ENCODE measurements around the gene OAT. TPM values are rescaled to one million over a fixed set of nuclear protein-coding genes. Genes with fewer than 3 reads are reported as not detected.

Gene OAT
- 10 to 100 TPM in 4 of 6 experiments, 1 to 10 TPM in 2; 5.2 to 43.8 (median 20.1) TPM for total RNA-seq
- long read RNA-seq, transcript OAT-201 (10 exons, 2,048 nt) = major isoform, 23 of 26 reads
- long read RNA-seq, partial matches to known transcripts = 2 of 26 reads
- long read RNA-seq, other reads (novel, unspliced or antisense) = 1 of 26 reads

GRCh38 chr10:124418726-124419501 lies at the start of gene OAT:
OAT (minus strand) TSS chr10:124418923; CDS start chr10:124412171, 6,752 bp downstream.
- Histone ChIP-seq H3K27ac (peak within 1 kb of the TSS; percentile 50 to 87 (median 78)), H3K4me3 (peak within 1 kb of the TSS; percentile 57 to 94 (median 61)), H3K9me3 (no peaks in the 10 kb centered on the region), H3K4me1 (peaks cover 0 to 31% (median 3%) of the 10 kb centered on the region in 4 donors), H3K27me3 (no peaks in the 10 kb centered on the region), H3K36me3 (no peaks in the 10 kb centered on the region)
- WGBS (ENCODE audit: insufficient coverage, low coverage, low lambda C conversion rate, missing lambda C conversion rate) = 16% methylated on average over 10 of the region's 70 CpGs
- peak; percentile 96 to 98 (median 97) for DNase-seq
- TF ChIP-seq, protein P1, sequence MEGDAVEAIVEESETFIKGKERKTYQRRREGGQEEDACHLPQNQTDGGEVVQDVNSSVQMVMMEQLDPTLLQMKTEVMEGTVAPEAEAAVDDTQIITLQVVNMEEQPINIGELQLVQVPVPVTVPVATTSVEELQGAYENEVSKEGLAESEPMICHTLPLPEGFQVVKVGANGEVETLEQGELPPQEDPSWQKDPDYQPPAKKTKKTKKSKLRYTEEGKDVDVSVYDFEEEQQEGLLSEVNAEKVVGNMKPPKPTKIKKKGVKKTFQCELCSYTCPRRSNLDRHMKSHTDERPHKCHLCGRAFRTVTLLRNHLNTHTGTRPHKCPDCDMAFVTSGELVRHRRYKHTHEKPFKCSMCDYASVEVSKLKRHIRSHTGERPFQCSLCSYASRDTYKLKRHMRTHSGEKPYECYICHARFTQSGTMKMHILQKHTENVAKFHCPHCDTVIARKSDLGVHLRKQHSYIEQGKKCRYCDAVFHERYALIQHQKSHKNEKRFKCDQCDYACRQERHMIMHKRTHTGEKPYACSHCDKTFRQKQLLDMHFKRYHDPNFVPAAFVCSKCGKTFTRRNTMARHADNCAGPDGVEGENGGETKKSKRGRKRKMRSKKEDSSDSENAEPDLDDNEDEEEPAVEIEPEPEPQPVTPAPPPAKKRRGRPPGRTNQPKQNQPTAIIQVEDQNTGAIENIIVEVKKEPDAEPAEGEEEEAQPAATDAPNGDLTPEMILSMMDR (IDR thresholded peaks at IDR 0.05) = no peak
- peak; percentile 92 for TF ChIP-seq POLR2A (IDR thresholded peaks at IDR 0.05)
- intact Hi-C loops (cut with DNase I) = no loop called here
- peak; percentile 93 to 97 (median 96) for ATAC-seq

DNA sequence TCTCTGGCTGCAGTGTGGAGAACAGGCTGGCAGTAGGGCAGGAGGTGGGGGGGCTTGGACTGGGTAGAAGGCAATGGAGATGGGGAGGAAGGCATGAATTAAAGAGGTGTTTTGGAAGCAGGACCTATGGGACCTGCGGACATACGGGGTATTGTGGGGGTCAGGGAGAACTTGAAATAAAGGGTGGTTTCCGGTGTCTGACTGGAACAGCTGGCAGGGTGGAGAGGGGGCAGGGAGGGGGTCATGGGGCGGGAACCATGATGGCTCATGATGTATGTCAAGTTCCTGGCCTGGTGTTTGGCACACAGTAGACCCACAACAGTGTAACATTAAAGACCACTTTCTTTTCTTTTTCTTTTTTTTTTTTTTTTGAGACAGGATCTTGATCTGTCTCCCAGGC lies 48.4 kb upstream of the OAT start:
- Histone ChIP-seq H3K4me1 (peaks cover 0 to 76% (median 27%) of the 10 kb centered on the region in 4 donors), H3K27me3 (no peaks in the 10 kb centered on the region), H3K9me3 (no peaks in the 10 kb centered on the region), H3K4me3 (no peak overlapping the region), H3K36me3 (no peaks in the 10 kb centered on the region), H3K27ac (peak overlapping the region in 2 of 3 donors; percentile 84 to 90)
- ATAC-seq (no peak), DNase-seq (no peak)
- WGBS (ENCODE audit: insufficient coverage, low coverage, low lambda C conversion rate, missing lambda C conversion rate) = 81% methylated on average over 4 of the region's 4 CpGs
- TF ChIP-seq POLR2A (IDR thresholded peaks at IDR 0.05) = no peak
- TF ChIP-seq, protein P1 (IDR thresholded peaks at IDR 0.05) = no peak
- intact Hi-C loops (cut with DNase I) = no loop called here

DNA sequence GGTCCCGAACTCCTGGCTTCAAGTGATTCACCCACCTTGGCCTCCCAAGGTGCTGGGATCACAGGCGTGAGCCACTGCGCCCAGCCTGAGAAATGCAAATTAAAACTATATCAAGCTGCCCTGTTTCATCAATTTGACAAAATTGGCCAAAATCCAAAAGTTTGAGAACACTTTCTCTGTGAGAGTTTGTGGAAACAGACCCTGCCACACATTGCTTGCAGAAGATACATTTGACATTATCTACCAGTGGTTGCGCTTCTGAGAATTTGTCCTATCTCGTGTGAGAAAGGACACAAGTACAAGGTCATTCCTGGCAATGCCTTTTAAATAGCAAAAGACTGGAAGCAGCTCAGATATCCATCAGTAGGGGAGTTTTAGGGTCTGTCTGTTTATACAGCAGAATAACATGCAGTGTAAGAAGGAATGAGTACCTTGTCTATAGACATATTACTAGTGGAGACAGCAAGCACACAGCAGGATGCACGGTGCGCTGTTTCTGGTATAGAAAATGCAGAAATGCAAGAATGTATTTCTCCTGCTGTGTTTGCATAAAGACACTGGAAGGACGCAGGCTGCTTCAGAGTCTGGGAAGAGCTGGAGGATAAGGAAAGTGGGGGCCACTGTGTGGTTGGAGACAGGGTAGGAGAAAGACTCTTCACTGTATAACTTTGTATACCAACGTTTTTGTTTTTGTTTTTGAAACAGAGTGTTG lies 47.2 kb upstream of the OAT start:
- no peaks in the 10 kb centered on the region for H3K27me3 ChIP-seq
- DNase-seq (no peak), ATAC-seq (no peak)
- no peaks in the 10 kb centered on the region for H3K36me3 ChIP-seq
- WGBS (ENCODE audit: insufficient coverage, low coverage, low lambda C conversion rate, missing lambda C conversion rate) = 75% methylated on average over 9 of the region's 9 CpGs
- H3K9me3 ChIP-seq = no peaks in the 10 kb centered on the region
- intact Hi-C loops (cut with DNase I) = no loop called here
- no peak overlapping the region for H3K4me3 ChIP-seq
- peaks cover 0 to 78% (median 26%) of the 10 kb centered on the region in 4 donors for H3K4me1 ChIP-seq
- TF ChIP-seq, protein P1 (IDR thresholded peaks at IDR 0.05) = no peak
- no peak for TF ChIP-seq POLR2A (IDR thresholded peaks at IDR 0.05)
- H3K27ac ChIP-seq = peak overlapping the region in 1 of 3 donors; percentile 90

DNA sequence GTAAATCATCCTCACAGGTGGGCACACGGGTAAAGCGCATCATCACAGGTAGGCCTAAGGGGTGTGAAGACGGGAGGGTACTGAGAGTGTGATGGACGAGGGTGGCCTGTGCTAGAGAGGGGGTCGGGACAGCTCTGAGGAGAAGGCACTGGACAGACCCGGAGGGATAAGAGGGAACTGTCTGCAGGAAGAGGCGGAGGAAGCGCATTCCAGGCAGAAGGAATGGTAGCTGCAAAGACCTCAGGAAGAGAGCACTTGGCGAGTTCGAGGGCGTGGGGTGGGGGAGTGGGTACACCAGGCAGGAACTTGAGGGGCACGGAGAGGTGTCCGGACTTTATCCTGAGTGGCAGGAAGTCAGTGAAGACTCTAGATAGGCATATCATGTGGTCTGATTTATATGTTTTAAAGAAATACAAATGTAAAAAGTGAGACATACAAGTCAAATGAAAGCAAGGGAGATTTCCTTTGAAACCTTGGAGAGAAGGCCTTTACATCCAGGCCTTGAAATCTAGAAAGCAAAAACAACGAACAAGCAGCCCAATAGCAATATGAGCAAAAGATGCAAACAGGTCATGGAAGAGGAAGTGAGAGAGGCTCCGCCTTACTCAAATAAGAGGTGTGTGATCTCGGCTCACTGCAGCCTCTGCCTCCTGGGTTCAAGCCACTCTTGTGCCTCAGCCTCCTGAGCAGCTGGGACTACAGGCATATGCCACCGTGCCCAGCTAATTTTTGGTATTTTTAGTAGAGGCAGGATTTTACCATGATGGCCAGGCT lies 46.5 kb upstream of the OAT start:
- peak overlapping the region in 1 of 3 donors; percentile 90 for H3K27ac ChIP-seq
- DNase-seq (no peak), ATAC-seq (no peak)
- no peaks in the 10 kb centered on the region for H3K36me3 ChIP-seq
- H3K9me3 ChIP-seq = no peaks in the 10 kb centered on the region
- TF ChIP-seq, protein P1 (IDR thresholded peaks at IDR 0.05) = no peak
- TF ChIP-seq POLR2A (IDR thresholded peaks at IDR 0.05) = no peak
- no peak overlapping the region for H3K4me3 ChIP-seq
- WGBS (ENCODE audit: insufficient coverage, low coverage, low lambda C conversion rate, missing lambda C conversion rate) = 70% methylated on average over 14 of the region's 17 CpGs
- peaks cover 0 to 75% (median 24%) of the 10 kb centered on the region in 4 donors for H3K4me1 ChIP-seq
- H3K27me3 ChIP-seq = no peaks in the 10 kb centered on the region
- intact Hi-C loops (cut with DNase I) = no loop called here
